Type B pancreatic cell (in vitro differentiated cells): Measurements from ENCODE around the gene SLC9C2. TPM values are rescaled to one million over a fixed set of nuclear protein-coding genes. Genes with fewer than 3 reads are reported as not detected.

Experiments used
- DNase-seq: peaks from one replicate; pipeline ENCODE4 v3.0.0; 2021; ENCODE audit warnings: mixed read lengths; ENCODE audit not compliant: unreplicated experiment; ENCODE audit errors: extremely low spot score
- H3K27ac Mint-ChIP-seq: 2 replicates; pipeline ENCODE4 v1.8.0; 2021; ENCODE audit warnings: mild to moderate bottlenecking, mixed read lengths
- H3K27me3 Mint-ChIP-seq: 2 replicates; pipeline ENCODE4 v1.8.0; 2021; ENCODE audit warnings: mixed read lengths
- H3K36me3 Mint-ChIP-seq: 2 replicates; pipeline ENCODE4 v1.8.0; 2021; ENCODE audit warnings: mixed read lengths
- H3K4me1 Mint-ChIP-seq: one replicate; pipeline ENCODE4 v1.8.0; 2021; ENCODE audit warnings: mixed read lengths; ENCODE audit not compliant: unreplicated experiment
- H3K4me3 Mint-ChIP-seq: 2 replicates; pipeline ENCODE4 v1.8.0; 2021; ENCODE audit warnings: mild to moderate bottlenecking, mixed read lengths
- H3K9me3 Mint-ChIP-seq: 2 replicates; pipeline ENCODE4 v1.8.0; 2021; ENCODE audit warnings: mixed read lengths
- CTCF ChIP-seq: fragments of 200-600 bp; sonication (generic); conservative IDR thresholded peaks from 2 replicates; pipeline ENCODE4 v1.5.0; 2021; ENCODE audit warnings: antibody characterized with exemption, mild to moderate bottlenecking
- total RNA-seq: library from RNA; stranded (reverse); gene quantifications from 2 replicates; pipeline ENCODE4 v1.2.1, GENCODE V29; 2021; ENCODE audit warnings: low replicate concordance

The SLC9C2 gene
- total RNA-seq, 1 donor from 2014 or later: 0.60 TPM

- H3K36me3 Mint-ChIP-seq: no peaks in the 10 kb centered on the region
- H3K9me3 Mint-ChIP-seq: no peaks in the 10 kb centered on the region
- H3K27ac Mint-ChIP-seq: no peak overlapping the region
- no peaks in the 10 kb centered on the region for H3K27me3 Mint-ChIP-seq
- no peak for DNase-seq
- no peak for TF ChIP-seq CTCF
- H3K4me3 Mint-ChIP-seq: no peak overlapping the region
- no peaks in the 10 kb centered on the region for H3K4me1 Mint-ChIP-seq
Observed at GRCh38 chr1:173590557-173590956, 12.3 kb downstream of the SLC9C2 start.

GRCh38 chr1:173581383-173582079 is 21.3 kb downstream of the SLC9C2 start:
- no peak for DNase-seq
- Mint-ChIP-seq H3K36me3 (no peaks in the 10 kb centered on the region), H3K9me3 (no peaks in the 10 kb centered on the region), H3K27me3 (no peaks in the 10 kb centered on the region), H3K27ac (no peak overlapping the region), H3K4me1 (no peaks in the 10 kb centered on the region), H3K4me3 (no peak overlapping the region)
- TF ChIP-seq CTCF: no peak

- Mint-ChIP-seq H3K27ac (no peak overlapping the region), H3K27me3 (no peaks in the 10 kb centered on the region), H3K4me1 (no peaks in the 10 kb centered on the region), H3K9me3 (no peaks in the 10 kb centered on the region), H3K36me3 (no peaks in the 10 kb centered on the region), H3K4me3 (no peak overlapping the region)
- TF ChIP-seq CTCF: no peak
- no peak for DNase-seq
Observed at GRCh38 chr1:173580658-173581057, 22.2 kb downstream of the SLC9C2 start.

GRCh38 chr1:173580071-173580470 is 22.8 kb downstream of the SLC9C2 start:
- Mint-ChIP-seq H3K36me3 (no peaks in the 10 kb centered on the region), H3K4me1 (no peaks in the 10 kb centered on the region), H3K27ac (no peak overlapping the region), H3K9me3 (no peaks in the 10 kb centered on the region), H3K27me3 (no peaks in the 10 kb centered on the region), H3K4me3 (no peak overlapping the region)
- TF ChIP-seq CTCF: no peak
- no peak for DNase-seq

- Mint-ChIP-seq H3K27ac (no peak overlapping the region), H3K9me3 (no peaks in the 10 kb centered on the region), H3K27me3 (no peaks in the 10 kb centered on the region), H3K4me3 (no peak overlapping the region), H3K36me3 (no peaks in the 10 kb centered on the region), H3K4me1 (no peaks in the 10 kb centered on the region)
- TF ChIP-seq CTCF: no peak
- no peak for DNase-seq
Observed at GRCh38 chr1:173573596-173573995, 29.3 kb downstream of the SLC9C2 start.
